Stomach (tissue), 9 donors: ENCODE data around the gene CYTH2. TPM values are rescaled to one million over a fixed set of nuclear protein-coding genes. Genes with fewer than 3 reads are reported as not detected.

ENCODE experiments used
- DNase-seq, 2 donors: peaks; one replicate each; pipeline versions ENCODE4 v3.0.0 to v3.0.0-alpha.2; 2013 to 2019
- H3K27ac ChIP-seq, 5 donors: fragments of 200-600 bp in 4 of 5; sonication (generic) in 4 of 5; one replicate each; pipeline ENCODE4 v1.5.1; 2013 to 2019; ENCODE audit warnings: mild to moderate bottlenecking in 1 of 5, moderate library complexity in 1 of 5
- H3K27me3 ChIP-seq, 3 donors: fragments of 200-600 bp; sonication (generic); one replicate each; pipeline ENCODE4 v1.5.1; 2017 to 2019; ENCODE audit warnings: mixed run types in 1 of 3
- H3K36me3 ChIP-seq, 4 donors: fragments of 200-600 bp; sonication (generic); 1 replicate in 3 of 4; 2 replicates in 1 of 4; pipeline ENCODE4 v1.5.1; 2016 to 2019
- H3K4me1 ChIP-seq, 4 donors: fragments of 200-600 bp; sonication (generic); one replicate each; pipeline ENCODE4 v1.5.1; 2016 to 2019
- H3K4me3 ChIP-seq, 4 donors: fragments of 200-600 bp; sonication (generic) in 3 of 4; one replicate each; pipeline ENCODE4 v1.5.1; 2016 to 2019; ENCODE audit warnings: mild to moderate bottlenecking in 1 of 4
- H3K9me3 ChIP-seq, 4 donors: fragments of 200-600 bp; sonication (generic); one replicate each; pipeline ENCODE4 v1.5.1; 2016 to 2019
- CTCF ChIP-seq, 7 experiments: fragments of 450-650 bp in 4 of 7; fragments of 200-600 bp in 3 of 7; sonication (generic) in 3 of 7; IDR thresholded peaks; one replicate each; pipeline ENCODE4 v1.5.1; 2016 to 2019; ENCODE audit warnings: antibody characterized with exemption in 7 of 7, control low read depth in 2 of 7, mild to moderate bottlenecking in 1 of 7
- EP300 ChIP-seq: sonication (generic); formaldehyde crosslinking; IDR thresholded peaks from one replicate; pipeline ENCODE4 v1.6.1; 2017; ENCODE audit warnings: antibody characterized with exemption
- POLR2A ChIP-seq, 4 donors: fragments of 450-650 bp; IDR thresholded peaks; one replicate each; pipeline ENCODE4 v1.6.1; 2016; ENCODE audit warnings: antibody characterized with exemption in 4 of 4, control low read depth in 2 of 4, mild to moderate bottlenecking in 1 of 4, moderate library complexity in 1 of 4
- POLR2AphosphoS5 ChIP-seq, 3 donors: sonication (generic); formaldehyde crosslinking; IDR thresholded peaks; one replicate each; pipeline ENCODE4 v1.6.1; 2016; ENCODE audit warnings: antibody characterized with exemption in 3 of 3
- WGBS, 5 donors: extraction: QIAGEN DNeasy Blood & Tissue Kit in 3 of 5; methylation state at CpG; one replicate each; pipeline versions ENCODE4 v1.1.5 to v1.1.7; 2013 to 2018; 5-methylcytosine and 5-hydroxymethylcytosine counted together
- intact Hi-C: fragments of 100-400 bp; cut with DNase I; formaldehyde crosslinking; loops from one replicate; pipeline ENCODE4 v1.15.1; 2023; ENCODE audit warnings: low total_unique reads
- polyA plus RNA-seq, 3 donors: library from polyadenylated mRNA; stranded (reverse); fragments of 200-250 nt; gene quantifications; one replicate each; pipeline ENCODE4 v1.2.3, GENCODE V29; 2013
- total RNA-seq, 5 donors: library from RNA; depleted of rRNA; stranded (reverse); fragments of >200 nt; gene quantifications; one replicate each; pipeline versions ENCODE4 v1.1.0 to v1.2.3, GENCODE V29; 2014 to 2016
- donor health status: healthy with polysubstance abuse.
- donor health status: Bipolar disorder and iron deficiency.
- donor health status: healthy.

Gene CYTH2
- total and polyA plus RNA-seq, 8 donors: 39.3 to 229 (median 69.4) TPM

GRCh38 chr19:48456864-48457263 lies 12.3 kb upstream of the CYTH2 start:
- intact Hi-C loops: no loop called here
- TF ChIP-seq POLR2AphosphoS5 (IDR thresholded peaks at IDR 0.05): no peak
- TF ChIP-seq CTCF (IDR thresholded peaks at IDR 0.05): no peak
- no peak for TF ChIP-seq POLR2A (IDR thresholded peaks at IDR 0.05)
- TF ChIP-seq EP300: no peak
- no peak for DNase-seq
- Histone ChIP-seq H3K4me3 (no peak overlapping the region), H3K4me1 (peaks cover 0 to 18% (median 9%) of the 10 kb centered on the region in 4 donors), H3K27ac (no peak overlapping the region), H3K27me3 (no peaks in the 10 kb centered on the region), H3K9me3 (no peaks in the 10 kb centered on the region), H3K36me3 (peaks cover 25 to 67% (median 61%) of the 10 kb centered on the region in 4 donors)
- WGBS, 5 donors: 90 to 100% (median 97%) methylated on average over 4 of the region's 4 CpGs

GRCh38 chr19:48458016-48458415 lies 11.2 kb upstream of the CYTH2 start:
- Histone ChIP-seq H3K4me3 (no peak overlapping the region), H3K27ac (no peak overlapping the region), H3K36me3 (peaks cover 17 to 62% (median 54%) of the 10 kb centered on the region in 4 donors), H3K4me1 (peaks cover 0 to 7% (median 2%) of the 10 kb centered on the region in 4 donors), H3K9me3 (no peaks in the 10 kb centered on the region), H3K27me3 (no peaks in the 10 kb centered on the region)
- WGBS, 5 donors: 88 to 99% (median 92%) methylated on average over 2 of the region's 2 CpGs
- intact Hi-C loops: no loop called here
- no peak for DNase-seq
- TF ChIP-seq EP300: no peak
- no peak for TF ChIP-seq POLR2A (IDR thresholded peaks at IDR 0.05)
- no peak for TF ChIP-seq POLR2AphosphoS5 (IDR thresholded peaks at IDR 0.05)
- no peak for TF ChIP-seq CTCF (IDR thresholded peaks at IDR 0.05)

GRCh38 chr19:48461651-48461981 lies 7.6 kb upstream of the CYTH2 start:
- DNase-seq: no peak
- H3K4me1 ChIP-seq: no peaks in the 10 kb centered on the region
- intact Hi-C loops: no loop called here
- no peak for TF ChIP-seq EP300
- no peak for TF ChIP-seq CTCF (IDR thresholded peaks at IDR 0.05)
- TF ChIP-seq POLR2A (IDR thresholded peaks at IDR 0.05): no peak
- no peak for TF ChIP-seq POLR2AphosphoS5 (IDR thresholded peaks at IDR 0.05)
- H3K36me3 ChIP-seq: peaks cover 1 to 27% (median 19%) of the 10 kb centered on the region in 4 donors
- no peak overlapping the region for H3K27ac ChIP-seq
- no peak overlapping the region for H3K4me3 ChIP-seq
- 87 to 95% (median 92%) methylated on average over 33 to 36 of the region's 36 CpGs for WGBS, 5 donors
- H3K9me3 ChIP-seq: no peaks in the 10 kb centered on the region
- no peaks in the 10 kb centered on the region for H3K27me3 ChIP-seq

- H3K27me3 ChIP-seq: no peaks in the 10 kb centered on the region
- no peaks in the 10 kb centered on the region for H3K4me1 ChIP-seq
- H3K36me3 ChIP-seq: peaks cover 0 to 22% (median 14%) of the 10 kb centered on the region in 4 donors
- DNase-seq: no peak
- H3K27ac ChIP-seq: no peak overlapping the region
- no peak for TF ChIP-seq EP300
- TF ChIP-seq CTCF (IDR thresholded peaks at IDR 0.05): no peak
- TF ChIP-seq POLR2A (IDR thresholded peaks at IDR 0.05): no peak
- TF ChIP-seq POLR2AphosphoS5 (IDR thresholded peaks at IDR 0.05): no peak
- no peak overlapping the region for H3K4me3 ChIP-seq
- intact Hi-C loops: no loop called here
- WGBS, 5 donors: 81 to 87% (median 82%) methylated on average over 50 to 62 of the region's 62 CpGs
- H3K9me3 ChIP-seq: no peaks in the 10 kb centered on the region
Measured at GRCh38 chr19:48461982-48462655, 7.0 kb upstream of the CYTH2 start.
